Immature natural killer cell (primary cell): Measurements from ENCODE around the gene INAFM2. TPM values are rescaled to one million over a fixed set of nuclear protein-coding genes. Genes with fewer than 3 reads are reported as not detected.

Source experiments
- DNase-seq, 3 donors: peaks; one replicate each; pipeline ENCODE4 v3.0.0; 2022; ENCODE audit warnings: mixed read lengths in 1 of 3
- H3K27ac Mint-ChIP-seq, 6 donors: one replicate each; pipeline ENCODE4 v1.8.0; 2020; ENCODE audit warnings: mixed read lengths in 6 of 6, mild to moderate bottlenecking in 5 of 6, inconsistent platforms in 4 of 6, moderate library complexity in 3 of 6
- H3K27me3 Mint-ChIP-seq, 3 donors: one replicate each; pipeline ENCODE4 v1.8.0; 2020 to 2021; ENCODE audit warnings: low read depth in 3 of 3, mild to moderate bottlenecking in 3 of 3, mixed read lengths in 3 of 3, moderate library complexity in 3 of 3, inconsistent platforms in 1 of 3
- H3K36me3 Mint-ChIP-seq, 3 donors: one replicate each; pipeline ENCODE4 v1.8.0; 2020; ENCODE audit warnings: mixed read lengths in 3 of 3, inconsistent platforms in 2 of 3, mild to moderate bottlenecking in 2 of 3
- H3K4me1 Mint-ChIP-seq, 2 donors: one replicate each; pipeline ENCODE4 v1.8.0; 2020; ENCODE audit warnings: inconsistent platforms in 2 of 2, mild to moderate bottlenecking in 2 of 2, mixed read lengths in 2 of 2, moderate library complexity in 1 of 2
- H3K4me3 Mint-ChIP-seq, 5 donors: one replicate each; pipeline ENCODE4 v1.8.0; 2020; ENCODE audit warnings: mild to moderate bottlenecking in 5 of 5, mixed read lengths in 5 of 5, inconsistent platforms in 3 of 5, moderate library complexity in 3 of 5
- H3K9me3 Mint-ChIP-seq, 6 donors: one replicate each; pipeline ENCODE4 v1.8.0; 2020; ENCODE audit warnings: mild to moderate bottlenecking in 6 of 6, mixed read lengths in 6 of 6, inconsistent platforms in 4 of 6, moderate library complexity in 3 of 6
- polyA plus RNA-seq, 3 donors: library from polyadenylated mRNA; unstranded; fragments of 300-500 nt; fragmentation: Illumina TruSeq; gene quantifications; one replicate each; pipeline ENCODE4 v1.2.3, GENCODE V29; 2021

Gene INAFM2
- polyA plus RNA-seq, 3 donors from 2014 or later, result 3.2 to 3.5 (median 3.2) TPM

DNA sequence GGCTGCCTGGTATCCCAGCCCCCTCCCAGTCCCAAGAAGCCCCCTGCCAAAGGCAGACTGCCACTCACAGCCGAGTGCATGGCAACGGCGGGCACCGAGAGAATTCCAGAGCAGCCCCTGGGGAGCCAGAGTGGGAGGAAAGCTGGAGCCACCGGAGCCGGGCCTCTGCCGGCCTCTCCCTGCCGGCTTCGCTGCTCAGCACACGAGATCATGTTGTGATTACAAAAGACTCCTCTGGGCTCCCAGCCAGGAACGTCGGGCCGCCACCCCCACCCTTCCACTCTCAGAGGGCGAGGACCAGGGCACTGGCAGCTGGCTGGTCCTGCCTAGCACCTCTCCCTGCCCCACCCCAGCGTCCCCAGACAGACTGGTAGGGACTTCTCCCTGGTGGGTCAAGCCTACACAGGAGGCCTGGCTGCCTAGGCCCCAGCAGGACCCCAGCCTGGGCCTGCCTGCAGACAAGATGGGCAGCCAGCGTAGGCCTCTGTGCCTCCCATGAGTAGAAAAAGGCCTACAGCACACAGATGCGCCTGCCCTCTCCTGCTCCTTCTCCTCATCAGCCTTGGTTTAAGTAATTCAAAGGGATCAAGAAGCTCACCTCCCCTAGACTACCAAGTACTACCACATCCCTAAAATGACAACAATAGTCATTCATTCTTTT lies 17.4 kb downstream of the INAFM2 start, which contains the start of gene CCDC9B:
TSS of gene CCDC9B (minus strand) at position 200 of the 661 bp plus-strand sequence. CDS start at position 80, 120 bp downstream.
- no peaks in the 10 kb centered on the region for H3K9me3 Mint-ChIP-seq
- no peaks in the 10 kb centered on the region for H3K36me3 Mint-ChIP-seq
- H3K27ac Mint-ChIP-seq, result no peak within 1 kb of the TSS
- no peak within 1 kb of the TSS for H3K4me3 Mint-ChIP-seq
- peaks cover 6 to 7% of the 10 kb centered on the region in 2 donors for H3K4me1 Mint-ChIP-seq
- DNase-seq, result no peak
- H3K27me3 Mint-ChIP-seq, result peaks cover 0 to 2% (median 0%) of the 10 kb centered on the region in 3 donors

DNA sequence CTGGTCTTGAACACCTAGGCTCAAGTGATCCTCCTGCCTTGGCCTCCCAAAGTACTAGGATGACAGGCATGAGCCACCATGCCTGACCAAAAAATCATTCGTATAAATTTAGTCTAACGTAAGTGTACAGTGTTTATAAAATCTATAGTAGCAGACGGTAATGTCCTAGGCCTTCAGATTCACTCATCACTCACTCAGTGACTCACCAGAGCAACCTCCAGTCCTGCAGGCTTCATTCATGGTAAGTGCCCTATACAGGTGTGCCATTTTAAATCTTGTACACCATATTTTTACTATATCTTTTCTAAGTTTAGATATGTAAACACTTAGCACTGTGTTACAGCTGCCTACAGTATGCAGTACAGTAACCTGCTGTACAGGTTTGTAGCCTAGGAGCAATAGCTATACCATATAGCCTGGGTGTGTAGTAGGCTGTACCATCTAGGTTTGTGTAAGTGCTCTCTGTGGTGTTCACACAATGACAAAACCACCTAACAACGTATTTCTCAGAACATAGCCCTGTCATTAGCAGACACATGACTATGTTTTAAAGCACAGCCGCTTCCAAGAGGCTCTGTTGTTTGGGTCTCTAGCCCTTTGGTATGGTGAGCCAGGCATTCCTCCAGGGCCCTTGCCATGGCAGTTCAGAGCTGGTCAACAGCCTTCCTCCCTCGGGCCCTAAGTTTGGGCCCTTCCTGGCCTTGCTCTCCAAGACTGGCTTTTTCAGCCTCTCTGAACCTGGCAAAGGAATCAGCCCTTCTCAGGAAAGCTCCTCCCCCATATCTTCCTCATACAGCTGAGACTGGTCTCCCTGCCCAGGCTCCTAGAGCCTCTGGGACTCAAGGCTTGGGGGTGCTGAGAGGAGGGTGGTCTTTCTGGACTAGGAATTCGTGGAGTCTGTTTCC lies 19.2 kb downstream of the INAFM2 start:
- Mint-ChIP-seq H3K4me3 (no peak overlapping the region), H3K36me3 (no peaks in the 10 kb centered on the region), H3K4me1 (peaks cover 4 to 6% of the 10 kb centered on the region in 2 donors), H3K9me3 (no peaks in the 10 kb centered on the region), H3K27me3 (peaks cover 0 to 4% (median 2%) of the 10 kb centered on the region in 3 donors), H3K27ac (no peak overlapping the region)
- DNase-seq, result no peak

DNA sequence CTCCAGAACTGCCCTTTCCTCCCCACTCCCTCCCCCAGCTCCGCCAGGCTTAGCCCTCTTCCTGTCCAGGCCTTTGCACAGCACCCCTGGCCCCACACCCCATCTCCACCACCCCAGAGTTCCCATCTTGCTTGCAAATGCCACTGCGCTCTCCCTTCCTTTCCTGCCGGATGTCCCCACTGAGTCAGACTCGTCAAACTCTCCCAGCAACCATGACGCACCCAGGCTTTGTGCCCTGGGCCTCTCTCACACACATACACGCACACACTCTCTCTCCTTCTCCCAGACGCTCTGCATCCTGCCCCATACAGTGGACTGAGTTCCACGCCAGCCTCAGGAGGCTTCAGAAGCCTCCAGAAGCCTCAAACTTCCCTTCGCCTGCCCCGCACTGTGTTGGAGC lies 20.0 kb downstream of the INAFM2 start:
- no peak overlapping the region for H3K4me3 Mint-ChIP-seq
- no peak for DNase-seq
- H3K9me3 Mint-ChIP-seq, result no peaks in the 10 kb centered on the region
- H3K36me3 Mint-ChIP-seq, result no peaks in the 10 kb centered on the region
- H3K4me1 Mint-ChIP-seq, result no peaks in the 10 kb centered on the region
- peaks cover 0 to 4% (median 2%) of the 10 kb centered on the region in 3 donors for H3K27me3 Mint-ChIP-seq
- H3K27ac Mint-ChIP-seq, result no peak overlapping the region

DNA sequence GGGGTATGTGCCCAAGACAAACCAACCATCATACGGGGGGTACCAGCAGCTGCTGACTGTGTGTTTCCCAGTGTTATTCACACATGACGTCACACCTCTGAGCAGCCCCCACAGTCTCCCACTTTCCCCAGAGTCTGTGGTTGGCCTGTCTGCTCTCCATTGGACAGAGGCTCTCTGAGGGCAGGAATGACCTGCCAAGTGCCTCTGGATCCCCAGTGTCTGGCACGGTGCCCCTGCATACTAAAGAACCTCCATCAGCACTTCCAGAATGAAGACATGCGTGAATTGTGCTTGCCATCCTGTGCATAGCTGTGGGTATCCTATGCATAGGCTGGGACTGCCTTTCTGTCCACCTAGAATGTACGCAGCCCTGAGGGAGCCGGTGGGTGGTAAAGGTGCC lies 20.7 kb downstream of the INAFM2 start:
- Mint-ChIP-seq H3K9me3 (no peaks in the 10 kb centered on the region), H3K4me3 (no peak overlapping the region), H3K4me1 (no peaks in the 10 kb centered on the region), H3K27ac (no peak overlapping the region), H3K27me3 (peaks cover 2 to 4% (median 2%) of the 10 kb centered on the region in 3 donors), H3K36me3 (no peaks in the 10 kb centered on the region)
- no peak for DNase-seq

DNA sequence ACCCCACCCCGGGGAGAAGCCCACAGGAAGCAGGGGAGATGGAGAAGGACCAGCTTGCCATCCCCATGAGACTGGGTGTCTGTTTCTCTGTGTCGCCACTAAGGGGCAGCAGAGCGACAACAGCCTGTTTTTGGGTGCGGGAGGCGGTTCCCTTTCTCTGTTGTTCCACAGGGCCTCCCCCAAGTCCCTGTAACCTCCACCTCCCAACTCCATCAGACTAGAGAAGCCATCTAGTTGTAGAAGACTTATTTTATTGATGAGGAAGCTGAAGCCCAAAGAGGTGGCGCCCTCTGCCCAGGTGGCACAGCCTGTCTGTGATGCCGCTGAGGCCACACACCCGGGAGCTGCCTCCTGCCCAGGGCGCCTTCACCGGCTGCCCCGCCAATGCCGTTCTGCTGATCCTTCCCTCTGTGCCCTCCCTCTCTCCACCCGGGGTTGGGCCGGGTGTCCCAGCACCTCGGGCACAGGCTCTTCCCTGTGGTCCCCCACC lies 21.2 kb downstream of the INAFM2 start:
- Mint-ChIP-seq H3K9me3 (no peaks in the 10 kb centered on the region), H3K27ac (no peak overlapping the region), H3K4me1 (no peaks in the 10 kb centered on the region), H3K4me3 (no peak overlapping the region), H3K27me3 (peaks cover 2 to 4% (median 2%) of the 10 kb centered on the region in 3 donors), H3K36me3 (no peaks in the 10 kb centered on the region)
- peak; percentile 63 to 72 (median 68) for DNase-seq

DNA sequence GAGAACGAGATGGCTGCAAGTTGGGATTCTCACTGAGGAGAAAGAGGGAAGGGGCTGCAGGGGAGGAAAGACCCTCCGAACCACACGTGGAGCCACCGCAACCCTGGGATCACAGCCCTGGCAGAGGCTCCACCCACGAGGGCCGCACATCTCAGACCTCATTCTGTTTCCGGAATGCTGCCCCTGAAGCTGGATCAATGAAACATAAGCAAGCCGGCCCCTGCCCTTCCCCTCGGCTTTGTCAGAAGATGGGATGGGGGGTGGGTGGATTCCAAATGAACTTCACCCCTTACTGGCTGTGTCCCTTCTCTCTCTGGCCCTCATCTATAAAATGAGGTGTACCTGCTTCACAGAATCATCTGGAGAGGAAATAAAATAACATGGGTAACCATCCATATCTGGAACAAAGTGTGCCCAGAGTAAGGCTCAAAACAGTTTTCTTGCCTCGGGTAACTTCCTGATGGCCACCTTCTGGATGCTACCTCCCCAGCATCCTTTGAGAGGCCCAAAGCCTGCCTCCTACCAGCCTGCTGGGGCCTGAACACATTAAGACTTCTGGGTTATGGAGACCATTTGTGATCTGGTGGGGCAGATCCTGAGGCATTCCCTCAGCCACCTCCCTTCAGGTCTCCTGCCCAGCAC lies 21.9 kb downstream of the INAFM2 start:
- no peaks in the 10 kb centered on the region for H3K9me3 Mint-ChIP-seq
- H3K27ac Mint-ChIP-seq, result no peak overlapping the region
- H3K4me3 Mint-ChIP-seq, result no peak overlapping the region
- H3K27me3 Mint-ChIP-seq, result peaks cover 2 to 4% (median 2%) of the 10 kb centered on the region in 3 donors
- no peaks in the 10 kb centered on the region for H3K36me3 Mint-ChIP-seq
- H3K4me1 Mint-ChIP-seq, result no peaks in the 10 kb centered on the region
- no peak for DNase-seq

DNA sequence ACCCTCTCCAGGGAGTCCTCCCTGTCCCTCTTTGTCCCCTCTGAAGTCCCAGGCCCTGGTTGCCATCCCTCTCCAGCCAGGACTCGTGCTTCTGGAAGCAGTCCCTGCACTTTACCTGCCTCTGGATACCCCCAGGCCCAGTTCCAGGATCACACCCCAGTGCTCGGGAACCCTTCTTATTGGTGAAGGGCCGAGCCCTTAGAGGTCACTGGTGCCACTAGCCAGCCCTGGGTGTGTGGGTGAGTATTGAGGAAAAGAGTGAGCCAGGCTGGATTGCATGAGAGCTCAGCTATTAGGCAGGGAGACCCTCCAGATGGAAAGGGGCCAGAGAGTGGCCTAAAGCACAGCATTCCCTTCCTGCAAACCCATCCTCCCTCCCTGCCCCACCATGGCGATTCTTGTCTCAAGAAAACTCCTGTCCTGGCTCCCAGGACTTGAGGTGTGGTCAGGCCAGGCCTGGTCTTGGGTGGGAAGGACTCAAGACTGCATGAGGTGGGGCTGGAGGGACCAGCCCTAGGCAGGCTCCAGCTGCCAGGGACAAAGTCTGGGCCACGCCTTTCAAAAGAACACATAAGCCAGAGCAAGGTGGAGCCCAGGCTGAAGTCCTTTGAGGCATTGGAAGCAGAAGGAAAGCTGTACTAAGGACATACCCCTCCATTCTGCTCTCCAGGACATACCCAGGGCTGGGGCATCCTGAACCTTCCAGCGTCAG lies 22.5 kb downstream of the INAFM2 start:
- Mint-ChIP-seq H3K4me1 (no peaks in the 10 kb centered on the region), H3K36me3 (no peaks in the 10 kb centered on the region)
- no peak for DNase-seq

DNA sequence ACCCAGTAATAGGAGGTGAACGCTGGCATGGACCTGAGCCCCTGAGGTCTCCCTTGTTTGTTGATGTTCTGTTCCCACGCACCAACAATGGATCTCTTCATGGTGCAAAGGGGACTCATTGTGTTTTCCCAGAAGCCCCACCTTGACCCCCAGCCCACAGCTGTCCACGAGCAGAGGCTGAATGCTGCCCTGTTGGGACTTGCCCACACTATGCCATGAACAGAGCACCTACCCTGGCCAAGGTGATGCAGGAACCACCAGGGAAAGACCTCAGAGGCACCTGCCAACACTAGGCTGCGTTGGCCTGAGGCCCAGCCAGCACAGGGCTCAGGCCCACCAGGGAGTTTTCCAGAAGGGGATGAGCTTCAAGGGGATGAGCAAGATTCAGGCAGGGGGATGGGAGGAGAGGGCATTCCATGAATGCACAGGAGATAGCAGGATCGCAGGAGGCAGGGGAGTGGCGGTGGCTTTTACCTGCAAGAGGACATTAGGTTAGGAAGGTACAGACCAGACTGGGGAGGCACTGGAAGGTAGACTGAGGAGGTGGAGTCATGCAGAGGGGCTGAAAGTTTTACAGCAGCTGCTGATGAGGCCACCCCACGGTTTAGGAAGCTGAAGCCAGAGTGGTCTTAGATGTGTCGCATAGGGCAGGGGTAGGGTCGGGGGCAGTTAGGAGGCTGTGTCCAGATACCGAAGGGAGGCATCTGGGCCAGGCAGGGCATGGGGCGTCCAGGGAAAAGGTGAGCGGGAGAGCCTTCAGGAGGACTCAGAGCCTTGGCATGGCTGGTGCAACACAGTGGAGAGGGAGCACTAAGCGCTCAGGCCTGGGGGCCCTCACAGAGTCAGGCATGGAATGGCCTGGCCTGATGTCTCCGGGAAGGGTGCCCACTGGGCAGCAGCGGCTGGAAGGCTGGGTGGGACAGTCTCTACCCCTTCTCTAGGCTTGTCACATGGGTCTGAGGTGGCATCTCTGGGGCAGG lies 23.4 kb downstream of the INAFM2 start:
- Mint-ChIP-seq H3K4me3 (no peak overlapping the region), H3K27ac (peak overlapping the region in 1 of 6 donors; percentile 31), H3K4me1 (no peaks in the 10 kb centered on the region), H3K9me3 (no peaks in the 10 kb centered on the region), H3K36me3 (no peaks in the 10 kb centered on the region), H3K27me3 (peaks cover 2 to 4% (median 2%) of the 10 kb centered on the region in 3 donors)
- DNase-seq, result no peak

More for the DNA sequence above, 22.5 kb downstream of the INAFM2 start:
- H3K27ac Mint-ChIP-seq, result no peak overlapping the region
- peaks cover 2 to 4% (median 2%) of the 10 kb centered on the region in 3 donors for H3K27me3 Mint-ChIP-seq
- H3K9me3 Mint-ChIP-seq, result no peaks in the 10 kb centered on the region
- no peak overlapping the region for H3K4me3 Mint-ChIP-seq

DNA sequence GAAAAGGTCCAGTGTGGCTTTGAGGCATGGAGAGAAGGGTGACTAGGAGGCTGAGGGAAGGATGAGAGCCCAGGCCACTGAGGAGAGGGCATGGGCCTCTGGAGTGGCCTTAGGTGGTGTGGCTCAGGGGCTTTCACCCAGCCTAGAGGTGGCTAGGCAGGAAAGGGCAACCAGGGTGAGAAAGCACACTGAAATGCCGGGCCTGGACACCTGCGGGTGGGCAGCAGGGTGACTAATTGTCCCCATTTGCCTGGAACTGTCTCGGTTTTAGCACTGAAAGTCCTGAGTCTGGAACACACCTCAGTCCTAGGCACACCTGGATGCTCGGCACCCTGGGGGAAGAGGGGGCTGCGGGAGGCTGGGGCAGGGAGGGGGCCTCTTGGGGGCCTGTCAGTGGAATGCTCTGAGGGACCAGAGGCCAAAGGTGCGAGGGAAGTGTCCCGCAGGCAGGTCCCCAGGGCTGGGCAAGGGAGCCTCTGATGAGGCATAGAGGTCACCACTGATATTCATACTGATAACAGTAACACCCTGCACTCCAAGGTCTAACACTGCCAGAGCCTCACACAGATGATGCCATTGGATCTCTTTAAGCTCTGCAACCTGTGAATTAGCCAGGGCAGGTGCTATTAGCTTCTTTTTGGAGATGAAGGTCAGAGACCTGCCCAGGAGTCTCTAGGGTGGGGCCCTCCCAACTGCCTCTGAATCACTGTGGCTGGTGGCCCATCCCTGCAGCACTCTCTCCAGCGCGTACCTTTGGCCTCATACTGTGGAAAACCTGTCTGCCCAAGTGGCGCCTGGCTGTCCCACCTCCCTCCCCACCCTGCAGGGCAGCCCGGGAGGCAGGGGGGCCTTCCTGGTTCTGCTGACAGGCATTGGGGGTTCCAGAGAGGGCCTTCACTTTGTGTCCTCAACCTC lies 24.3 kb downstream of the INAFM2 start:
- DNase-seq, result no peak
- H3K4me1 Mint-ChIP-seq, result no peaks in the 10 kb centered on the region
- peaks cover 2 to 4% (median 2%) of the 10 kb centered on the region in 3 donors for H3K27me3 Mint-ChIP-seq
- H3K27ac Mint-ChIP-seq, result no peak overlapping the region
- no peaks in the 10 kb centered on the region for H3K9me3 Mint-ChIP-seq
- no peaks in the 10 kb centered on the region for H3K36me3 Mint-ChIP-seq
- no peak overlapping the region for H3K4me3 Mint-ChIP-seq

DNA sequence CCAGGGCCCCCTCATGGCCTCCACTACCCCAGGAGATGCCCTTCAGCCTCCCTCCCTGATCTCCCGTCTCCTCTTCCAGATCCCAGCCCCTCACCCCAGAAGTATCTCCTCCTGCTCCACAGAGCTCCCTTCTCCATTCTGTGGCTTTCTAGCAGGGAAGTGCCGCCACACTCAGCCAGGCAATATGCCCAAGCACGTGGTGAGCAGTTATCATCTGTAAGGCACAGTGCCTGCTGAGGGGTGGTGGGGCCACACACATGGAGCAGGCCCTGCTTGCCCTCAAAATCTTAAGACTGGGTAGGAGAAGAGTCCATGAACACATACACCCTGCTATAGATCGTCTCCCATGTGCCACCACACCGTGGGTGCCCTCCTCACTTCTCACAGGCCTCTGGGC lies 25.0 kb downstream of the INAFM2 start:
- no peaks in the 10 kb centered on the region for H3K36me3 Mint-ChIP-seq
- H3K27ac Mint-ChIP-seq, result no peak overlapping the region
- peaks cover 2 to 4% (median 2%) of the 10 kb centered on the region in 3 donors for H3K27me3 Mint-ChIP-seq
- no peaks in the 10 kb centered on the region for H3K9me3 Mint-ChIP-seq
- no peak overlapping the region for H3K4me3 Mint-ChIP-seq
- no peak for DNase-seq
- no peaks in the 10 kb centered on the region for H3K4me1 Mint-ChIP-seq

DNA sequence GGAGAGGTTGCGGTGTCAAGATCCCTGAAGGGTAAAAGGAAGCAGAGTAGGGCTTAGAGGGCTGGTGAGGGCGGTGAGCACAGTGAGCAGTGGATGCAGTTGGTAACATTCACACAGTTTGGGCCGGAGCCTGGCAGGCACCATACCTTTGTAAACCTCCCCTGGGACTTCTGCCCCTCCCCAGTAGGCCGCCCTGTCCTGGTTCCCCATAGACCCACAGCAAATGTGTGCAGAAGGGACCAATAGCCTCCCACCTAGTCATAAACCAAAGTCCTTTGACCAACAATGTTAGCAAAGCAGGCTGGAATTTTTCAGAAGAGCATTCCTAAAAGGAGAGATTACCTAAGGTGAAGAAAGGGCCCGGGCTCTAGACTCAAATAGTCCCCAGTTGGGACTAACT lies 25.7 kb downstream of the INAFM2 start:
- DNase-seq, result no peak
- H3K27ac Mint-ChIP-seq, result no peak overlapping the region
- no peaks in the 10 kb centered on the region for H3K4me1 Mint-ChIP-seq
- no peaks in the 10 kb centered on the region for H3K9me3 Mint-ChIP-seq
- H3K4me3 Mint-ChIP-seq, result no peak overlapping the region
- no peaks in the 10 kb centered on the region for H3K36me3 Mint-ChIP-seq
- peaks cover 2 to 5% (median 2%) of the 10 kb centered on the region in 3 donors for H3K27me3 Mint-ChIP-seq
